Dermis lymphatic vessel endothelial cell (primary cell): ENCODE measurements around the gene LGALS4. TPM values are rescaled to one million over a fixed set of nuclear protein-coding genes. Genes with fewer than 3 reads are reported as not detected.

Experiments
- total RNA-seq: library from RNA; depleted of rRNA; stranded (reverse); fragments of >200 nt; gene quantifications from 2 replicates; pipeline ENCODE4 v1.2.1, GENCODE V29; 2014

The LGALS4 gene
- 0.34 TPM in 1 of 2 replicates, not detected in the other for total RNA-seq

DNA sequence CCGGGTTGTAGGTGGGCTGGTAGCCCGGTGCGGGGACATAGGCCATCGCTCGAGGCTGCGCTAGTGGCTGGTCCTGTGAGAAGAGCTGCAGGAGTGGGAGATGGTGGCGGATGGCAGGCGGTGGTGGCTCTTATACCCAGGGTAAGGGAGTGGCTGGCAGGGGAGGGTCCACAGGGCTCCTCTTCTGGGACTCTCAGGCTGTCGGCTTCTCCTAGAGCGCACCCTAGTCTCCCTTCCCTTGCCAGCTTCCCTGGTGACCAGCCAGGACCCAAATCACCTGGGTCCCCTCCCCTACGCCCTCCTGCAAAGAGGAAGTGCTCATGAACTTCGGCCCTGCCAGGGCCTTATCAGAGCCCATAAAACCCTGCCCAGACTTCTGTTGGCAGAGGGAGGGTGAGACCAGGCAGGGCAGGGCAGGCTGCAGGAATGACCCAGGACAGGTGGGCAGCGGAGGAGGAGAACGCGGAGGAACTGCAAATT is at the start of gene LGALS4:
LGALS4 (minus strand) TSS at position 105 of the 480 bp plus-strand sequence; CDS start at position 46, 59 bp downstream.

DNA sequence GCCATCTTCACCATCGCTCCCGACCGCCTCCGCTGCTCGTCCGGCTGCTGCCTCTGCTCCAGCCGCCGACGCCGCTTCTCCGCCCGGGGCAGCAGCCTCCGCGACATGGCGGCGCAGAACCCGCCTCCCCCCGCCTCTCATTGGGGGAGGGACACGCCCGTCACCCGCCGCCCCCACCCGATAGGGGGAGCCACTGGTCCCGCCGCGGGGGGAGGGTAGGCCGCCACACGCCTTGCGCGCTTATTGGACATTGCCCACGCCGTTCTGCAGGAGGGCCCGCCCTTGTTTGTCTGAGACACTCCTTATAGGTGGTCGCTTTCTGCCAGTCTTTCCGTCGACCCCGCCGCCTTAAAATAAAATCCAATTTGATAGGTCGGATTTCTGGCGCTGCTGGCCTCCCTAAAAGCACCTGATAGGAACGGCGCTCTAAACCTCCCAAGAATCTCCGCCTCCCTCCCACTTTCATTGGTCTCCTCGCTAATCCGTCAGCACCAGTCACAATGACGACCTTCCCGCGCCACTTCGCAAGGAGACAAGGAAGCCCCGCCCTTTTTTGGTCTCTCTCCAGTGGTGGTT is 37.2 kb upstream of the LGALS4 start, which contains the start of gene HNRNPL:
HNRNPL (minus strand) TSS at position 127 of the 576 bp plus-strand sequence; CDS start at position 107, 20 bp downstream.

DNA sequence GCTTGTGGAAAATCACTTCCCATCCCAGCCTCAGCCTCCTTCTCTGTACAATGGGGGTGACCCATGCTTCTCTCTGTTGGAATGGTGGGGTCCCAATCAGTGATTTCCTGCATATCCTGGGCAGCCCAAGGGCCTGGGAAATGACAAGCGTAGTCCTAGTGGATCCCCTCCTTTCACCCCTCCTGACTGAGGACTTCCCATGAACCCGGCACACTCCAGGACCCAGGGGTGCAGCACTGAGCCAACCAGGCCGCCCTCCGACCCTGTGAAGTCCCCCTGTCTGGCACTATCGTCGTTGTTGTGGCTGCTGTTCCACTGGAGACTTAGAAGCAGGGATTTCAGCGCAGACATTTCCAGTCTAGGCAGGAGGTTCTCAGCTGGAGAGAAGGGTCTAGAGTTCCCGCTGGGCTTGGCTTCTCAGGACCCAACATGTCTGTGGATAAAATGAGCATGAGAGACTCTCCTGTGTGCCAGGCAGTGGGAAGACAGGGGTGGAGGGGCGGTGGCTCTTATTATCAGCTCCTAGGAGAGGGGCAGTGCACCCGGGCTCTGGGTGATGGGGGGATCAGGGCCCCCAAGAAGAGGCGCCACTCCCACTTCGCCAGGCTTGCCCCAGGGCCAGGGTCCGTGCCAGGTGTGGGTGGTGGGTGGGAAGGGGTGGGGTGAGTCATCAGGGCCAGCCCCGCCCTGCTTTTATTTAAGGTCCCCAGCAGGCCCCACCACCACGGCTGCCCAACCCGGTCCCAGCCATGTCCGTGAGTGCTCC is 24.1 kb downstream of the LGALS4 start, which contains the start of gene LGALS7B:
LGALS7B (plus strand) TSS at position 723 of the 766 bp plus-strand sequence; CDS start at position 750, 27 bp downstream.

GRCh38 chr19:38773469-38774177 is 39.1 kb downstream of the LGALS4 start, which contains the start of gene LGALS7:
TSS of gene LGALS7 (minus strand) at chr19:38773517. CDS start at chr19:38773492, 25 bp downstream.

Other genes with a start within 250 kb of the LGALS4 start
- gene MAP4K1, start 195.0 kb downstream of the LGALS4 start, total RNA-seq: 0.65 TPM in 1 of 2 replicates, not detected in the other
- gene EIF3K, start 193.8 kb downstream of the LGALS4 start, total RNA-seq: 379 and 458 TPM in 2 replicates
- 128 and 135 TPM in 2 replicates for gene ACTN4, start 165.3 kb downstream of the LGALS4 start, total RNA-seq
- gene CAPN12, start 68.5 kb downstream of the LGALS4 start, total RNA-seq: 0.22 TPM in 1 of 2 replicates, not detected in the other
- gene LGALS7, start 39.4 kb downstream of the LGALS4 start, total RNA-seq: not detected in 2 replicates
- 0.43 TPM in 1 of 2 replicates, not detected in the other for gene LGALS7B, start 23.7 kb downstream of the LGALS4 start, total RNA-seq
- gene ECH1, start 18.8 kb upstream of the LGALS4 start, total RNA-seq: 44.8 and 52.9 TPM in 2 replicates
- gene HNRNPL, start 37.0 kb upstream of the LGALS4 start, total RNA-seq: 276 and 279 TPM in 2 replicates
- gene RINL, start 65.3 kb upstream of the LGALS4 start, total RNA-seq: 9.9 and 10.7 TPM in 2 replicates
- 78.6 and 82.8 TPM in 2 replicates for gene SIRT2, start 86.7 kb upstream of the LGALS4 start, total RNA-seq
- gene NFKBIB, start 87.0 kb upstream of the LGALS4 start, total RNA-seq: 6.5 and 10.4 TPM in 2 replicates
- not detected in 2 replicates for gene CCER2, start 99.2 kb upstream of the LGALS4 start, total RNA-seq
- 16.9 and 23.1 TPM in 2 replicates for gene SARS2, start 117.8 kb upstream of the LGALS4 start, total RNA-seq
- 35.8 and 37.0 TPM in 2 replicates for gene MRPS12, start 118.0 kb upstream of the LGALS4 start, total RNA-seq
- gene FBXO17, start 162.8 kb upstream of the LGALS4 start, total RNA-seq: 15.8 and 23.6 TPM in 2 replicates
- 0.52 and 0.76 TPM in 2 replicates for gene FBXO27, start 219.6 kb upstream of the LGALS4 start, total RNA-seq